Stimulated activated CD4-positive, alpha-beta T cell treated with anti-CD3 and anti-CD28 coated beads, TNF-alpha, amount 100 ng/mL, for 4 hours (primary cell): ENCODE measurements around the gene CLEC19A.
"Not testable (repeated sequence)": the region's sequence is repeated elsewhere in the genome, so short reads cannot be mapped to it uniquely, and the experiment has no call there.

Experiments
- DNase-seq, 3 experiments: peaks; one replicate each; pipeline ENCODE4 v3.0.0-alpha.2; 2020; ENCODE audit warnings: low read depth in 3 of 3

Gene CLEC19A

GRCh38 chr16:19286827-19287226, 1.3 kb downstream of the CLEC19A start:
- no peak for DNase-seq

GRCh38 chr16:19287241-19287640, 1.7 kb downstream of the CLEC19A start:
- DNase-seq, result no peak

DNA sequence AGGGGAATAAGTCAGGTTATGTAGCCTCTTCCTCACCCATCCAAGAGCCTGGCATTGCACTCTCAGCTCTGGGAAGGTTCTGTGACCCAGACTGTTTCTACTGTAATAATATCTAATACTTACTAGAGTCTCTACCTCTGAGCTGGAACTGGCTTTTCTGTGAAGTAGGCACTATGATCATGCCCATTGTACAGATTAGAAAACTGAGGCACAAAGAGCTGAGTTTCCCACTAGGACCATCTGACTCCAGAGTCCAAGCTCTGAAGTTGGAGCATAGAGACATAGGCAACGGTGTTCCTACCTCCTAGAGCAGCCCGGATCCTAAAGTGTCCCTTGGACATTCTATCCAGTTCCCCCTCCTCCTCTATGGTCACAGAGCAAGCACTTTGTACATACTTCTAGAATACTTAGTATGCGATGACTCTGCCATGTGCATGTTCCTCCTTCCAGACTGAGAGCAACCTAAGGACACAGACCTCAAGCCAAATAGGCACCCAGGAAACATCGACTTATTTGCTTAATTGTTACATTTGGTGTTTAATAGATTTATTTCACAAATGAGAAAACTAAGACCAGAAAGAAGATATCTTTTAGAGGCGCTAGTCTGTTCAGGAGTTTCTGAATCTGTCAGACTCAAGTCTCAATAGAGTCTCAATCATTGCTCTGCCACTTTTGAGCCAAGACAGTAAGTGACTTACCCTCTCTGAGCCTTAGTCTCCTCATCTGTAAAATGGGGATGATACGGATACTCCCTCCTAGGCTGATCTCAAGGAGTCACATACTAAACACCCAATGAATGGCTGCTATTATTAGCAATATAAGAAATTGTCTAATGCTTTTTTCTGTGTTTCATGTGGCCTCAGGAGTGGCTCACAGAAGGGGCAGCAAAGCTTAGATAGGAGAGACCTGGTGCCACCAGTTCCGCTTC, 3.6 kb downstream of the CLEC19A start:
- no peak for DNase-seq

GRCh38 chr16:19289811-19290485, 4.4 kb downstream of the CLEC19A start:
- no peak for DNase-seq

DNA sequence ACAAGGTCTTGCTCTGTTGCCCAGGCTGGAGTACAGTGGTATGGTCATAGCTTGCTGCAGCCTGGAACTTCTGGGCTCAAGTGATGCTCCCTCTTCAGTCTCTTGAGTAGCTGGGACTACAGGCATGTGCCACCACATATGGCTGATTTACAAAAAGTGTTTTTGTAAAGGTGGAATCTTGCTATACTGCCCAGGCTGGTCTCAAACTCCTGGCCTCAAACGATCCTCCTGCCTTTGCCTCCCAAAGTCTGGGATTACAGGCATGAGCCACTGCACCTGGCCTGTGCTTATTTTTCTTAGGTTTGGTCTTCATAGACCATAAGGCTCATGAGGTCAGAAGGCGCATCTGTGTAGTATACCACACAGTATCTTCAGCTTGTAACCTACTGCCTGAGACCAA, 5.3 kb downstream of the CLEC19A start:
- no peak for DNase-seq

- DNase-seq, result no peak
Measured at GRCh38 chr16:19291475-19291874, 5.9 kb downstream of the CLEC19A start.

GRCh38 chr16:19292186-19292585, 6.7 kb downstream of the CLEC19A start:
- DNase-seq, result no peak

- DNase-seq, result no peak
Measured at GRCh38 chr16:19294156-19294649, 8.7 kb downstream of the CLEC19A start.

DNA sequence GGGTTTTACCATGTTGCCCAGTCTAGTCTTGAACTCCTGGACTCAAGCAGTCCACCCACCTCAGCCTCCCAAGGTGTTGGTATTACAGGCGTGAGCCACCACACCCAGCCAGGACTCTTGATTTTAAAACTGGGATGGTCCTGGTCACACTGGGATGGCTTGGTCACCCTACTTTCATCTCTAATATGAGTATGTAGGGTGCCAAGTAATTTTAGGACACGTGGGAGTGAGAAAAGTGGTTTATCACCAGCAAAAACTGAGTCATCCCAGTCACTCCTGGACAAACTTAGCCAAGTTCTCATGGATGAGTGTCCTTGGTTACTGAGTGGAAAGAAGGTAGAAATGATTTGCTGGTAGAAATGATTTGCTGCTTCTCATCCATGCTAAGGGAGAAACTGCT, 9.9 kb downstream of the CLEC19A start:
- DNase-seq, result no peak

DNA sequence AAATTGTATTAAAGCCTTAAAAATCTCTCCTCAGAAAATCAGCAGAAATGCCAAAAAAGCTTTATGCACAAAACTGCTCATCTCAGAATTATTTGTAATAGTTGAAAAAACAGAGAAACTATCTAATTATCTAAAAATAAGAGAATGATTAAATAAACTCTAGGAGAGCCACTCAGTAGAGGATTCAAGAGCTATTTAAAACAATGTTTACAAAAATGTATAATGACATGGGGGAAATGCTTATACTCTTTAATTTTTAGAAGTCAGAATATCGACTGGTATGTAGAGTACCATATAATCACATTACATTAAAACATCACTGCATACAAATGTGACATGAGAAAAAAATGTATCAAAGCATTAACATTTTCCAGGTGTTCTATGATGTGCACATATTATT, 11.9 kb downstream of the CLEC19A start:
- no peak for DNase-seq

GRCh38 chr16:19299565-19299964, 14.0 kb downstream of the CLEC19A start:
- no peak for DNase-seq

- no peak for DNase-seq
Measured at GRCh38 chr16:19301931-19302330, 16.4 kb downstream of the CLEC19A start.

GRCh38 chr16:19304750-19305149, 19.2 kb downstream of the CLEC19A start:
- DNase-seq, result no peak

- no peak for DNase-seq
Measured at GRCh38 chr16:19305443-19305842, 19.9 kb downstream of the CLEC19A start.

DNA sequence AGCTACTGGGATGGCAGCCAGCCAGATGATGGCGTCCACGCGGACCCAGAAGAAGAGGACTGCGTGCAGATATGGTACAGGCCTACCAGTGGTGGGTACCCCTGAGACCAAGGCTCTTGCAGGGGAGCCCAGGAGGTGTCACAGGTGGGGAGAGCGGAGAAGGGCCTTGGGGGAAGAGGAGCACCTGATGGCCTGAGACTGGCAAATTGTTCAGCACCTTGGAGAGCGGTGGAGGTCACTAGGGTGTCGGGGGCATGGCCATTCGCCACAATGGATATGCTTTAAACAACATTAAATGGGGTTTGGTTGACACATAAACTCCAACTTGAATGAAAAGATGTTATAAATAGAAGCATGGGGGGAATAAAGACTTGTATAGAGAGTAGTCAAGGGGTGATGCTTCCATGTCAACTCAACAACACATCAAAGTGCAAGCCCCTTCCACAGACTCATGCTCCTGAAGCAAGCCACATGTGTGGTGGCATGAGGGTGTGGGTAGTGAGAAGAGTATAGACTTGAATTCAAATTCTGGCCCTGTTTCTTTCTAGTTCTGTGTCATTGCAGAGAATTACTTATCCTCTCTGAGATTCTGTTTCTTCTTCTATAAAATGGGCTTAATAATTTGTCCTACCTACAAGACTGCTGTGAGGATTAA, 22.2 kb downstream of the CLEC19A start:
- no peak for DNase-seq

GRCh38 chr16:19308392-19308791, 22.9 kb downstream of the CLEC19A start:
- no peak for DNase-seq

DNA sequence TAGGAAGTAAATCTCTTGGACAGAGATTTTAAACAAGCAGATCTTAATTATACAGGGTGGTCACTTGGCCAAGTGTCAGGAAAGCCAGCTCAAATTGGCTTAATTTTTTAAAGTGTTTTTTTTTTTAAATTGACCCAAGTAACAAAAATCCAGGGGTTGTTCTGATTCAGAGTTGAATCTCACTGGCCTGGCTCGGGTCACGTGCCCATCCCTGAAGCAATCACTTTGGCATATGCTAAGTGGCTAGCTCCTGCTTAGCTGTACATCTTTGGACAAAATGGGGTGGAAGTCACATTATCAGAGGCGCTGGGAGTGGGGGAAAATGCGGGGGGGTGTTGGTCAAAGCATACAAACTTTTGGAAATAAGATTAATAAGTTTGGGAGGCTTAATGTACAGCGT, 23.6 kb downstream of the CLEC19A start:
- no peak for DNase-seq

DNA sequence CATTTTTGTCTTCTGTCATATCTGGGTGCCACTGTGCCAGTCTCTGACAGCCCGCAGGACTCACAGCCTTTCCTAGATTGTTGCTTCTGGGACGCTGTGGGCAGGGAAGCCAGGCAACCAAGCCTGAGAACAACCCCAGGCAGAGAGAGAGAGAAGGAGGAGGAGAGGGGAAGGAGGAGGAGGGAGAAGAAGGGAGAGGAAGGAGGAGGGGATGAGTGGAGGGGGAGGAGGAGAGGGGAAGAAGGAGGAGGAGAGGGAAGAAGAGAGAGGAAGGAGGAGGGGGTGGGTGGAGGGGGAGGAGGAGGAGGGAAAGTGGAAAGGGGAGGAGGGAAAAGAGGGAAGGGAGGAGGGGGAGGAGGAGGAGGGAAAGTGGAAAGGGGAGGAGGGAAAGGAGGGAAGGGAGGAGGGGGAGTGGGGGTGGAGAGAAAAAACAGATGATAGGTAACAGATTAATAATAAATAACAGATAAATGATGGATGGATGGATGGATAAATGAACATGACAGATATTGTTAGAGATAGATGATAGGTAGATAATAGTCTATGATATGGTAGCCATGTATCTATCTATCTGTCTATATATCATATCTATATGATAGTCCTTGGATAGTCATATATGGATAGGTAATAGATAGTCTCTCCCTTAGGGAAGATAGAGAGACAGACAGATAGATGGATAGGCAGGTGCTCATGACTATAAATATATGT, 29.3 kb downstream of the CLEC19A start:
- no peak for DNase-seq

- no peak for DNase-seq
Measured at GRCh38 chr16:19315889-19316433, 30.4 kb downstream of the CLEC19A start.

- DNase-seq, result no peak
Measured at GRCh38 chr16:19316846-19317245, 31.3 kb downstream of the CLEC19A start.

- not testable (repeated sequence) for DNase-seq
Measured at GRCh38 chr16:19321186-19321585, 35.7 kb downstream of the CLEC19A start.
